Fibroblast of pulmonary artery (primary cell): ENCODE data around the gene CWC27.

Experiments used
- DNase-seq: peaks from one replicate; pipeline ENCODE4 v3.0.0-alpha.2; 2010; ENCODE audit warnings: low read depth
- H3K4me3 ChIP-seq: replicated peaks from 2 replicates; pipeline ENCODE4 v1.5.1; 2011; ENCODE audit warnings: low read depth, mild to moderate bottlenecking, control low read depth, low read length, moderate library complexity
- CTCF ChIP-seq: IDR thresholded peaks from 2 replicates; pipeline ENCODE4 v1.5.1; 2011; ENCODE audit warnings: mild to moderate bottlenecking, control low read depth, low read length, inconsistent platforms; ENCODE audit errors: missing control alignments

The CWC27 gene

GRCh38 chr5:65020492-65020891 is 251.8 kb downstream of the CWC27 start:
- no peak overlapping the region for H3K4me3 ChIP-seq
- TF ChIP-seq CTCF, result no peak
- DNase-seq, result peak; percentile 35

- no peak for TF ChIP-seq CTCF
- DNase-seq, result no peak
- no peak overlapping the region for H3K4me3 ChIP-seq
Observed at GRCh38 chr5:65021527-65022226, 252.9 kb downstream of the CWC27 start.

GRCh38 chr5:65022932-65023331 is 254.2 kb downstream of the CWC27 start:
- TF ChIP-seq CTCF, result no peak
- no peak for DNase-seq
- no peak overlapping the region for H3K4me3 ChIP-seq

- H3K4me3 ChIP-seq, result no peak overlapping the region
- DNase-seq, result no peak
- no peak for TF ChIP-seq CTCF
Observed at GRCh38 chr5:65024681-65025080, 256.0 kb downstream of the CWC27 start.

GRCh38 chr5:65026816-65027548 is 258.3 kb downstream of the CWC27 start:
- TF ChIP-seq CTCF, result no peak
- no peak overlapping the region for H3K4me3 ChIP-seq
- DNase-seq, result no peak

GRCh38 chr5:65029178-65029577 is 260.4 kb downstream of the CWC27 start:
- peak; percentile 60 for DNase-seq
- TF ChIP-seq CTCF, result no peak

GRCh38 chr5:65030056-65030455 is 261.3 kb downstream of the CWC27 start:
- DNase-seq, result no peak
- no peak overlapping the region for H3K4me3 ChIP-seq
- TF ChIP-seq CTCF, result no peak

More at GRCh38 chr5:65029178-65029577, 260.4 kb downstream of the CWC27 start:
- no peak overlapping the region for H3K4me3 ChIP-seq
